H1 (cell line): ENCODE data around the gene STAT3. TPM values are rescaled to one million over a fixed set of nuclear protein-coding genes. Genes with fewer than 3 reads are reported as not detected.

Experiments used
- CTCF ChIA-PET: fragments of 300-600 bp; sonication (Branson Sonifier 250); formaldehyde crosslinking; loops from one replicate; lab custom pipeline; 2021; ENCODE audit not compliant: partially characterized antibody; lab: Charles Lee
- POLR2A ChIA-PET: fragments of 300-600 bp; sonication (Branson Sonifier 250); formaldehyde crosslinking; loops from one replicate; lab custom pipeline; 2021; ENCODE audit warnings: inconsistent platforms; ENCODE audit not compliant: partially characterized antibody; lab: Charles Lee
- DNase-seq, 2 experiments: peaks; one replicate each; pipeline versions ENCODE4 v3.0.0 to v3.0.0-alpha.2; 2010 to 2022; ENCODE audit warnings: low spot score in 2 of 2, low read depth in 1 of 2, mixed read lengths in 1 of 2
- FAIRE-seq: peaks from 2 replicates; lab custom pipeline; 2011; peaks lifted over from hg19 to GRCh38; lab: Jason Lieb, UNC
- H2AFZ ChIP-seq: 2 replicates; pipeline ENCODE4 v1.8.1; 2012; ENCODE audit warnings: low read length, inconsistent platforms
- H2AK5ac ChIP-seq: 2 replicates; pipeline ENCODE4 v1.6.1; 2013; ENCODE audit warnings: low read depth, low read length
- H2BK120ac ChIP-seq: replicated peaks from 2 replicates; pipeline ENCODE3; 2013; ENCODE audit warnings: low read depth, low read length, inconsistent platforms
- H2BK12ac ChIP-seq: 2 replicates; pipeline ENCODE4 v1.6.1; 2013; ENCODE audit warnings: low read depth, low read length
- H2BK15ac ChIP-seq: 2 replicates; pipeline ENCODE4 v1.6.1; 2013; ENCODE audit warnings: low read length
- H2BK20ac ChIP-seq: 2 replicates; pipeline ENCODE4 v1.6.1; 2013; ENCODE audit warnings: low read length
- H2BK5ac ChIP-seq: 2 replicates; pipeline ENCODE4 v1.6.1; 2013; ENCODE audit warnings: low read depth, low read length
- H3K14ac ChIP-seq: 2 replicates; pipeline ENCODE4 v1.6.1; 2013; ENCODE audit warnings: inconsistent platforms; ENCODE audit not compliant: insufficient read length
- H3K18ac ChIP-seq: 2 replicates; pipeline ENCODE4 v1.6.1; 2013; ENCODE audit warnings: low read length; ENCODE audit errors: extremely low read depth
- H3K23ac ChIP-seq: 2 replicates; pipeline ENCODE4 v1.6.1; 2013; ENCODE audit warnings: inconsistent platforms; ENCODE audit not compliant: insufficient read length
- H3K23me2 ChIP-seq: 2 replicates; pipeline ENCODE4 v1.6.1; 2013; ENCODE audit warnings: low read depth, low read length
- H3K27ac ChIP-seq: 2 replicates; pipeline ENCODE4 v1.6.1; 2011; ENCODE audit warnings: low read depth, low read length, inconsistent platforms
- H3K27me3 ChIP-seq, 4 experiments: replicated peaks in 1 of 4; 1 replicate in 1 of 4; 2 replicates in 3 of 4; pipeline versions ENCODE4 v1.6.1 to v1.8.1; 2011 to 2013; ENCODE audit warnings: low read length in 3 of 4, mild to moderate bottlenecking in 3 of 4, inconsistent platforms in 2 of 4, mixed read lengths in 2 of 4, moderate library complexity in 1 of 4; ENCODE audit not compliant: control insufficient read depth in 3 of 4, insufficient read depth in 3 of 4; ENCODE audit errors: extremely low read depth in 1 of 4
- H3K36me3 ChIP-seq, 4 experiments: 2 replicates each; pipeline versions ENCODE4 v1.6.1 to v1.8.1; 2011 to 2013; ENCODE audit warnings: mild to moderate bottlenecking in 4 of 4, low read length in 3 of 4, moderate library complexity in 2 of 4, control low read depth in 1 of 4, inconsistent platforms in 1 of 4; ENCODE audit not compliant: insufficient read depth in 4 of 4, control insufficient read depth in 2 of 4
- H3K4ac ChIP-seq: replicated peaks from 2 replicates; pipeline ENCODE3; 2013; ENCODE audit warnings: low read length, low read depth, mixed read lengths, inconsistent platforms; ENCODE audit not compliant: insufficient read length
- H3K4me1 ChIP-seq, 4 experiments: replicated peaks in 1 of 4; 1 replicate in 1 of 4; 2 replicates in 3 of 4; pipeline versions ENCODE4 v1.6.1 to v1.8.1; 2011 to 2013; ENCODE audit warnings: low read length in 3 of 4, inconsistent platforms in 2 of 4, mixed read lengths in 1 of 4; ENCODE audit not compliant: insufficient read depth in 4 of 4, control insufficient read depth in 3 of 4
- H3K4me2 ChIP-seq, 2 experiments: 2 replicates each; pipeline versions ENCODE4 v1.6.1 to v1.8.1; 2011 to 2013; ENCODE audit warnings: low read depth in 2 of 2, low read length in 2 of 2, control low read depth in 1 of 2, inconsistent platforms in 1 of 2, mild to moderate bottlenecking in 1 of 2; ENCODE audit not compliant: insufficient read depth in 1 of 2
- H3K4me3 ChIP-seq, 4 experiments: fragments of 200-600, 300-600 bp in 1 of 4; sonication (generic), shearing (Covaris generic), sonication (Bioruptor Twin) in 1 of 4; 2 replicates each; pipeline versions ENCODE4 v1.5.1 to v1.8.1; 2011 to 2016; ENCODE audit warnings: low read length in 4 of 4, low read depth in 3 of 4, control low read depth in 2 of 4, inconsistent platforms in 2 of 4, mild to moderate bottlenecking in 2 of 4, mixed read lengths in 1 of 4, moderate library complexity in 1 of 4; ENCODE audit not compliant: insufficient read depth in 2 of 4; ENCODE audit errors: extremely low read depth in 1 of 4
- H3K56ac ChIP-seq: replicated peaks from 2 replicates; pipeline ENCODE3; 2013; ENCODE audit warnings: low read depth, mild to moderate bottlenecking, mixed read lengths, low read length, inconsistent platforms; ENCODE audit not compliant: insufficient read length
- H3K79me1 ChIP-seq: 2 replicates; pipeline ENCODE4 v1.6.1; 2013; ENCODE audit warnings: low read depth, low read length, control low read depth
- H3K79me2 ChIP-seq, 2 experiments: 2 replicates each; pipeline versions ENCODE4 v1.6.1 to v1.8.1; 2012 to 2013; ENCODE audit warnings: low read length in 2 of 2, mild to moderate bottlenecking in 2 of 2, inconsistent platforms in 1 of 2; ENCODE audit not compliant: insufficient read depth in 2 of 2, control insufficient read depth in 1 of 2
- H3K9ac ChIP-seq, 4 experiments: replicated peaks in 1 of 4; 1 replicate in 1 of 4; 2 replicates in 3 of 4; pipeline versions ENCODE4 v1.6.1 to v1.8.1; 2011 to 2013; ENCODE audit warnings: low read depth in 3 of 4, low read length in 3 of 4, control low read depth in 2 of 4, mild to moderate bottlenecking in 2 of 4, moderate library complexity in 2 of 4, inconsistent platforms in 1 of 4; ENCODE audit errors: extremely low read depth in 1 of 4
- H3K9me3 ChIP-seq, 2 experiments: 2 replicates each; pipeline versions ENCODE4 v1.6.1 to v1.8.1; 2012 to 2013; ENCODE audit warnings: mild to moderate bottlenecking in 2 of 2, moderate library complexity in 2 of 2, control low read depth in 1 of 2, inconsistent platforms in 1 of 2, low read depth in 1 of 2, low read length in 1 of 2, mixed read lengths in 1 of 2; ENCODE audit not compliant: insufficient read depth in 2 of 2
- H4K20me1 ChIP-seq, 2 experiments: replicated peaks in 1 of 2; 2 replicates each; pipeline versions ENCODE3 to v1.8.1; 2011 to 2013; ENCODE audit warnings: inconsistent platforms in 2 of 2, low read length in 2 of 2, mild to moderate bottlenecking in 1 of 2; ENCODE audit not compliant: insufficient read depth in 2 of 2, control insufficient read depth in 1 of 2
- H4K5ac ChIP-seq: 2 replicates; pipeline ENCODE4 v1.6.1; 2013; ENCODE audit warnings: low read length, low read depth, mixed read lengths, inconsistent platforms; ENCODE audit not compliant: insufficient read length
- H4K8ac ChIP-seq: 2 replicates; pipeline ENCODE4 v1.8.0; 2013; ENCODE audit warnings: mild to moderate bottlenecking, moderate library complexity, low read length, inconsistent platforms; ENCODE audit not compliant: insufficient read depth; ENCODE audit errors: extremely low read depth
- H4K91ac ChIP-seq: replicated peaks from 2 replicates; pipeline ENCODE3; 2013; ENCODE audit warnings: low read length, mixed read lengths, inconsistent platforms; ENCODE audit not compliant: insufficient read length
- HDAC6 ChIP-seq: IDR thresholded peaks from one replicate; pipeline ENCODE4 v1.7.1; 2012; ENCODE audit warnings: low read depth, mild to moderate bottlenecking, inconsistent platforms, low read length, moderate library complexity
- RXRA ChIP-seq: IDR thresholded peaks from 2 replicates; pipeline ENCODE4 v1.6.1; 2011; ENCODE audit warnings: low read depth, mild to moderate bottlenecking, low read length, moderate library complexity; ENCODE audit not compliant: insufficient read depth
- SIX5 ChIP-seq: IDR thresholded peaks from 2 replicates; pipeline ENCODE4 v1.6.1; 2011; ENCODE audit warnings: mild to moderate bottlenecking, low read depth, low read length
- WGBS, 2 experiments: shearing (Covaris generic) in 1 of 2; methylation state at CpG; one replicate each; pipeline versions ENCODE4 v1.1.6 to v1.1.7; 2013 to 2015; ENCODE audit warnings: low lambda C conversion rate in 2 of 2, mixed read lengths in 2 of 2, inconsistent platforms in 1 of 2, low coverage in 1 of 2, missing lambda C conversion rate in 1 of 2; ENCODE audit not compliant: insufficient replicate concordance in 2 of 2, insufficient coverage in 1 of 2, insufficient read length in 1 of 2; ENCODE audit errors: extremely low coverage in 1 of 2, missing lambda C conversion rate in 1 of 2; 5-methylcytosine and 5-hydroxymethylcytosine counted together
- polyA plus RNA-seq, 7 experiments: library from polyadenylated mRNA; depleted of rRNA in 3 of 7; stranded (reverse) in 5 of 7; unstranded in 2 of 7; fragments of >200 nt in 5 of 7; fragments of 200-250 nt in 2 of 7; gene quantifications; 1 replicate in 5 of 7; 2 replicates in 1 of 7; 4 replicates in 1 of 7; pipeline versions ENCODE4 v1.2.1 to v1.2.3, GENCODE V29; 2011 to 2013; ENCODE audit warnings: missing spikeins in 2 of 7, mixed read lengths in 2 of 7
- total RNA-seq: library from RNA; stranded (reverse); fragmentation: NEBNext Ultra II Directional; extraction: Animal tissue kit (Norgen Biotek cat#: 25700); gene quantifications from 2 replicates; pipeline ENCODE4 v1.2.1, GENCODE V29; 2021

The STAT3 gene
- total and polyA plus RNA-seq, 2 of the 8 experiments (the other 6 are each of a cell fraction or from before 2014, with no cell fraction given): 38.4 to 94.1 TPM

GRCh38 chr17:42266462-42266861 lies 121.8 kb downstream of the STAT3 start:
- Histone ChIP-seq H3K79me2 (peaks cover 6 to 53% of the 10 kb centered on the region in 2 experiments; a peak in 3 of 4 replicates), H2AFZ (no peak overlapping the region), H3K9ac (no peak overlapping the region), H2BK20ac (no peak overlapping the region), H2BK5ac (no peak overlapping the region), H4K91ac (no peak overlapping the region), H3K4me3 (no peak overlapping the region), H4K20me1 (peaks cover 0 to 4% of the 10 kb centered on the region in 2 experiments), H3K27me3 (no peaks in the 10 kb centered on the region), H2AK5ac (no peak overlapping the region), H3K4me2 (no peak overlapping the region), H3K79me1 (peaks cover 5% of the 10 kb centered on the region), H4K5ac (no peak overlapping the region), H3K23ac (no peak overlapping the region), H3K4ac (no peak overlapping the region), H3K14ac (no peak overlapping the region), H3K18ac (no peak overlapping the region), H4K8ac (no peak overlapping the region), H3K9me3 (no peaks in the 10 kb centered on the region), H2BK15ac (no peak overlapping the region), H3K56ac (no peak overlapping the region), H3K36me3 (no peaks in the 10 kb centered on the region), H2BK12ac (no peak overlapping the region), H2BK120ac (no peak overlapping the region), H3K27ac (no peak overlapping the region), H3K23me2 (no peaks in the 10 kb centered on the region), H3K4me1 (peaks cover 0 to 5% (median 0%) of the 10 kb centered on the region in 4 experiments; a peak in 1 of 7 replicates)
- TF ChIP-seq HDAC6 (no peak), SIX5 (no peak), RXRA (no peak)
- CTCF ChIA-PET: interaction anchor here (3.0 kb wide), 1 partner anchor 16 kb away, joined by 14 read pairs; no protein-coding TSS in a partner anchor
- FAIRE-seq: no peak
- 96% methylated on average over 2 of the region's 2 CpGs; no CpG with 5 or more reads in 1 of the 2 experiments for WGBS, 2 experiments
- POLR2A ChIA-PET: no interaction called here
- DNase-seq: no peak
